ENCODE measurements around the gene TAF3. TPM values are rescaled to one million over a fixed set of nuclear protein-coding genes. Genes with fewer than 3 reads are reported as not detected.

The TAF3 gene
- total RNA-seq, 1 donor from 2014 or later: 3.3 TPM

- ATAC-seq: no peak
Measured at GRCh38 chr10:8035006-8035640, 216.8 kb downstream of the TAF3 start.

- ATAC-seq: no peak
Measured at GRCh38 chr10:8035641-8036470, 217.6 kb downstream of the TAF3 start.

GRCh38 chr10:8036506-8037198 is 218.3 kb downstream of the TAF3 start:
- no peak for ATAC-seq

GRCh38 chr10:8037199-8037801 is 219.0 kb downstream of the TAF3 start:
- ATAC-seq: no peak

GRCh38 chr10:8037941-8038894 is 219.9 kb downstream of the TAF3 start:
- no peak for ATAC-seq

GRCh38 chr10:8039321-8039881 is 221.1 kb downstream of the TAF3 start:
- ATAC-seq: no peak

DNA sequence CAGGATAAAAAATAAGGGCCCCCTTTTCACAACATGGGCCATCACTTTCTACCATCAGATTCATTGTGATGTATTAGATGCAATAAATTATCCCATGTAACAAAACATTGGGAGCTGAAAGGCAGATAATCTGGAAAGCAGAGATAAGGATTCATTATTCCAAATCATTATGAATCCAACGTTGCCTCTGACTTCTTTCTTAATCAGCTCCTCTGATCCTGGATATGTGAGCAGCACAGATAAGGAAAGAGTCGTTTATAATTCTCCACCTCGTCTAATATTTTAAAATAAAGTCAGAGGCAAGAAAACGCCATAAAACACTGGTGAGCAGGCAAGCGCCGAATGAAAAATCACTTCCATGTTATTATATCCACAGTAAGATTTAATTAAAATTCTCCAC is 222.3 kb downstream of the TAF3 start:
- no peak for ATAC-seq

DNA sequence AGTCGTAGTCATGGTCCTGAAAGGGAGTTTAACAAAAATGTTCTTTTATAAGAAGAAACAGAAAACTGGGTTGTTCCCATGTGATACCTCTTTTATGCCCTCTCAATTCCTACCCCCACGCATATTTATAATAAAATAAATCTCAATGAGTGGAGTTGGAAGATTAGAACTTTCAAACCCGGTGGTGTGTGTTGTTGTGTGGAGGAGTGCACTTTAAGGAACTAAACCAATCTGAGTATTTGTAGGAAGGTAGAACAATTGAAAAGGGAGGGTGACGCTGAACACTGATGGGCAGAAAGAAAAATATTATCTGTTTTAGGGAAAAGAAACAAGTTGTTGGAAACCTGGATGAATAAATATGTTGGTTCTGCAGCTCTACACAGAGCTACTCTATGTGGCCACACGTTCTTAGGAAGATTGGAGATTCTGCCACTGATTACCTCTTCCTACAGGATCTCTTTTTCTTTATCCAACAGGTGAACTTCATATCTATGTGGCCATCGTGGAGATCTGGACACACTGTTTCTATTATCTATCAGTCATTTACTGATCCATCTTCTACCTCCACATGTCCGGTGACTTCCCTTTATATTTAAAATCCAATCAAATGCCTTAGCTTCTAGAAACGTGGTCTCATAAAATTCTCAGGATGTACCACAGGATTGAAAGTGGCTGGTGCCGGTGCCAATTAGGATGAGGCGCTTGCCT is 223.1 kb downstream of the TAF3 start:
- ATAC-seq: no peak

DNA sequence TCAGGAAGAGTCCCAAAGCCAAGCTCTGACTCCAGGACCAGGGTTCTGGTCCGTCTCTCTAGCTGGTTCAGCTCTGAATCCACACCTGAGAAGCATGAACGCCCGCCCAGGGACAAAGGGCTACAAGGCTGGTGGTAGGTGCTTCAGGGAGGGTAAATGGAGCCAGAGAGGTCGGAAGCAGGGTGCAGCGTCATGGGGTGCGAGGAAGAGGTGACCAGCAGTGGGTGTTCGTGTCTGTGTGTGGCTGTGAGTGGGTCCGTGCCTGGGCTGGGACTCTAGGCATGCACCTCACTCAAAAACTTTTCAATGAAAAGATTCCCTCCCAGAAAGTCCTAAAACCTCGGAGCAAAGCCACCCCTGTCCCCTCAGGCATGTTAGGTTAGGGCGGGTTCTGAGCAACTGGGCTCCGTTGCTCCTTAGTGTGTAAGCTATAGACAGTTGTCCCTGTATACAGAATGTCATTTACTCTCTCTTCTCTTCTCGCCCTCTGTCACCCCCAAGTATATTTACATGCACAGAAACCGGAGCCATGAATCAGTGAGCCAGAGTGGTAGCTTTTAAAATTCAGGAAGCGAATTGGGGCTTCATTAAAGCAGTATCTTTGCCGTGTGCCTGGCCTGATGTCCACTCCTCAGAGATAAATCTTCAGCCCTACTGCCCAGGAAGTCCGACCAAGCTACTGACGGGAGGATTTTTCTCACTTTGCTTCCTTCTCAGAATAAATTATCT is 223.9 kb downstream of the TAF3 start:
- ATAC-seq: no peak

DNA sequence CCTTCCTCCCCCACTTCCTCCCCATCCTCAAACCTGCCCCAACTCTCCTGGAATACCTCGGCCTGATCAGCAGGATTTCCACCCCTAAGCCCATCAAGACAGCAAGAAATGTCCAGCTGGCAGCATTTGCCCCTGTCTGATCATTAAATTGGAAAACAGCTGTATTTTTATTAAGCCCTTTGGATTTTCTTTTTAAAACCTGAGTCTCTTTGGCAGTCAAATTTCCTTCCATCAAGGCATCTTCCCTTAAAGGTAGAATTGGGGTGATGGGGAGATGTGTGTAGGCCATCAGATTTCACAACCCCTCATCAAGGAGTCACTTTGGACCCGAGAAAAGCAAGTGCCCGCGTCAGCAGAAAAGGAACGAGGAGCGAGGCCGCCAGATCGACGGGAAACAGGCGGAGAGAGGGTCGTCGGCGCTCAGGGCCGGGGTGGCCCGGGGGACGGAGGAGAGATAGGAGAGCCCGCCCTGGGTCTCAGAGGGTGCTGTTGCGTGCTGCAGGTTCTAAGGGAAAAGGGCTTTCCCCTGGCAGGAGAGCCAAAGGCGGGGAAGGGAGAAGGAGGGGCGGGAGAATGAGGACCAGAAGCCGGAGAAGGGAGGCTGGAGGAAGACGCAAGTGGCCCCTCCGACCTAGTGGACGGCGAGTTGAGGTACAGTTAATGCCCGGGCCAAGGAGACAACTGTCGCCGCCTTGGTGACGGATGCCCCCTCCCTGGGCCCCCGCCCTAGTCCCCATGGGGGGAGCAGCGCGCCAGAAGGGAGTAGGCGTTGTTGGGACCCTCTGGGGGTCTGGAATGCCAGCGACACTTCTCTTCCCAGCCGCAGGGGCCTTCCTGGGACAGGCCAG is 224.6 kb downstream of the TAF3 start:
- ATAC-seq: peak; percentile 12

GRCh38 chr10:8043569-8044306 is 225.4 kb downstream of the TAF3 start:
- peak; percentile 16 for ATAC-seq

DNA sequence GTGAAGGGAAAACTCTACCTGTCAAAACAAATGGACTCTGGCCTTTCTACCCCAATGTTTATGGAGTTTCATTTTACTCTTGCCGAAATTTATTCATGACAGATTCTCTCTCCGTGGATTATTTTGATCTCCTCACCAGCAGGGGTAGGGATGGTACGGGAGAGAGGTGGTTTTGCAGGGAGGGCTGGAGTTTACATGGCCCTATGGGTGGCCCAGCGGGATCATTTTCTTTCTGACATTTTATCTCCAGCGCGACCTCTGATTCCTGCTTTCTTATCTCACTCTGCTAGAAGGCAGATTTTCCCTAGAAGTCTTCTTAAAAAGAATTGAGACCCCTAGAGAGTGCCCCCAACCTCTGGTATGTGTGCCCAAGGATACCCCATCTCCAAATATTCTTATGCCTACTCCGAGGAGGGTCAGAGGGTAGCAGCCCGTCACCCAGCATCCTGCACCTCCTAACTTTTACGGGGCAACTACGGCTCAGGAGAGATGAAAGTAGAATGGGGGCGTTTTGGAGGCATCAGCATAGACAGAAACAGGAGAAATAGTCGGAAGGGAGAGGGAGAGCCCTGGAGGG is 226.1 kb downstream of the TAF3 start:
- ATAC-seq: no peak

- ATAC-seq: no peak
Measured at GRCh38 chr10:8044908-8045725, 226.8 kb downstream of the TAF3 start.

DNA sequence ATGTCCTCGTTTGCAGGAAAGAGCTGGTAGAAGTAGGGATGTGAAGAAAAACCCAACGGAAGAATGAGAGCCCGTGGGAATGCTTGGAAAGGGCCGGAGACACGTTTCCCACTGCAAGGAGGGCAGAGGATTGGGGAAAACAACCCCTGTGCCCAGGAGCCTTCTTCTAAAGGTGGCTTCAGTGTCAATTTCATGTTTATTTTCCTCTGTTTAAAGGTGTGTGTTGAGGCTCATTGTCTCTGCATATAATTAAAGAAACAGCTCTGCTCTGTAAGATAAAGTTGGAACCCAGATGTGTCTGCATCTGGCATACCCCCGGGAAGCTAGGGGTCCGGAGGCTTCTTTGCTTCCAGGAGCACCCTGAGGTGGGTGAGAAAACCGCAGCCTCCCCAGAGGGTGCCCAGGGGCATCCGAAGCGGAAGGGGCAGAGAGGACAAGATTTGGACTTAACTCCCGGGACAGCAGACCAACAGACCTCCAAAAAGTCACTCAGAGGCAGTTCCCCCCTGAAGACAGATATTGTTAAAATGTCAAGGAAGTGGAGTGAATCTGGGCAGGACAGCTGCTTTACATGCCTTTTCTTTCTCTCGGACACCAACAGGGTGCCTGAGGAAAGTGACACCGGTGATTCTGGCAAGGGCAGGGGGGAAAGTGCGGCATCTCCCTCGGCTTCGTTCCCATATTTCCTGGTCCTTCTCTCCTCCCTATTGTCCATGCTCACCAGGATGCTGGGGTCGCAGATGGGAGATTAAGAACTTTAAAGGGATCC is 227.6 kb downstream of the TAF3 start:
- ATAC-seq: no peak

GRCh38 chr10:8047452-8048280 is 229.4 kb downstream of the TAF3 start:
- no peak for ATAC-seq

Data from esophagus mucosa (tissue), 1 donor.